ENCODE data around the gene BATF2. TPM values are rescaled to one million over a fixed set of nuclear protein-coding genes. Genes with fewer than 3 reads are reported as not detected.
"Not testable (repeated sequence)": the region's sequence is repeated elsewhere in the genome, so short reads cannot be mapped to it uniquely, and the experiment has no call there.

Gene BATF2
- total RNA-seq, 2 experiments from 2014 or later: not detected

DNA sequence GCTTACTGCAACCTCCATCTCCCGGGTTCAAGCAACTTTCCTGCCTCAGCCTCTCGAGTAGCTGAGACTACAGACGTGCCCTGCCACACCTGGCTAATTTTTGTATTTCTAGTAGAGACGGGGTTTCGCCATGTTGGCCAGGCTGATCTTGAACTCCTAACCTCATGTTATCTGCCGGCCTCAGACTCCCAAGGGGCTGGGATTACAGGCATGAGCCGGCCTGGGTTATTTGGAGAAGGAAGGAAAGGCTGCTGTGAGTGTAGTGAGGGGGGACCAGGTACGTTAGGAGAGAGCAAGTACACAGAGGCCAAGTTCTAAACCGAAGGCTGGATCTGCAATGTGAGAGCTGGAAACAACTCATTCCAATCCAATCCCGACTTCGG, 453 bp downstream of the BATF2 start:
- H3K27me3 Mint-ChIP-seq: peaks cover 6% of the 10 kb centered on the region
- H3K36me3 Mint-ChIP-seq (ENCODE audit: low read depth): no peaks in the 10 kb centered on the region
- ATAC-seq (no peak), DNase-seq (no peak)
- H3K9me3 Mint-ChIP-seq: no peaks in the 10 kb centered on the region
- H3K4me3 Mint-ChIP-seq: no peak overlapping the region
- intact Hi-C loops (cut with micrococcal nuclease): no loop called here
- TF ChIP-seq, protein P1, sequence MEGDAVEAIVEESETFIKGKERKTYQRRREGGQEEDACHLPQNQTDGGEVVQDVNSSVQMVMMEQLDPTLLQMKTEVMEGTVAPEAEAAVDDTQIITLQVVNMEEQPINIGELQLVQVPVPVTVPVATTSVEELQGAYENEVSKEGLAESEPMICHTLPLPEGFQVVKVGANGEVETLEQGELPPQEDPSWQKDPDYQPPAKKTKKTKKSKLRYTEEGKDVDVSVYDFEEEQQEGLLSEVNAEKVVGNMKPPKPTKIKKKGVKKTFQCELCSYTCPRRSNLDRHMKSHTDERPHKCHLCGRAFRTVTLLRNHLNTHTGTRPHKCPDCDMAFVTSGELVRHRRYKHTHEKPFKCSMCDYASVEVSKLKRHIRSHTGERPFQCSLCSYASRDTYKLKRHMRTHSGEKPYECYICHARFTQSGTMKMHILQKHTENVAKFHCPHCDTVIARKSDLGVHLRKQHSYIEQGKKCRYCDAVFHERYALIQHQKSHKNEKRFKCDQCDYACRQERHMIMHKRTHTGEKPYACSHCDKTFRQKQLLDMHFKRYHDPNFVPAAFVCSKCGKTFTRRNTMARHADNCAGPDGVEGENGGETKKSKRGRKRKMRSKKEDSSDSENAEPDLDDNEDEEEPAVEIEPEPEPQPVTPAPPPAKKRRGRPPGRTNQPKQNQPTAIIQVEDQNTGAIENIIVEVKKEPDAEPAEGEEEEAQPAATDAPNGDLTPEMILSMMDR (IDR thresholded peaks at IDR 0.05): no peak
- CTCF ChIA-PET: interaction anchor here (0.8 to 1.5 kb wide), 3 partner anchors 18 to 149 kb away, joined by 3 to 4 read pairs (median 3); partner anchors contain the start of gene ARL2
- H3K4me1 Mint-ChIP-seq (ENCODE audit: low read depth): peaks cover 15% of the 10 kb centered on the region
- POLR2A ChIA-PET: no interaction called here
- H3K27ac Mint-ChIP-seq: no peak overlapping the region

DNA sequence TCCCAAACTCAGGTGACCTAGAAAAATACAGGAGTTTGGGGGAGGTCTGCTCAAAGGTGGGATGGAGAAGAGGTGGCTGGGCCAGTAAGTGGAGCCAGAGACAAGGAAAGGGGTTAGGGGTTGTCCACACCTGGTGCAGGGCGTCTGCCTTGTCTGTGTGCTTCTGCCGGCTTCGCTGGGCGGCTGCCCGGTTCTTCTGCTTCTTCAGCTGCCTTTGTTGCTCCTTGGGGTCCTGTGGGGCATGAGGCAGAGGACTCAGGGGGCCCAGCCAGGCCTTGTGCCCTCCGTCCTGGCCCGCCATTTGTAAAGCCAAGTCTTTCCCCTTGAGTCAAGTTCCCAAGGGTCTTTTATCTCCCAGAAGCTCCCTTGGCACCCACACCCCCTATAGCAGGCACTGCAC, 2.5 kb downstream of the BATF2 start:
- no peak for ATAC-seq
- H3K4me1 Mint-ChIP-seq (ENCODE audit: low read depth): peaks cover 20% of the 10 kb centered on the region
- no peaks in the 10 kb centered on the region for H3K36me3 Mint-ChIP-seq (ENCODE audit: low read depth)
- ChIA-PET CTCF (interaction anchor here (2.1 kb wide), 1 partner anchor 20 kb away, joined by 6 read pairs; the partner anchor contains the start of gene ARL2), POLR2A (no interaction called here)
- H3K27me3 Mint-ChIP-seq: peaks cover 7% of the 10 kb centered on the region
- no peak for DNase-seq
- TF ChIP-seq, protein P1 (IDR thresholded peaks at IDR 0.05): no peak
- no peak overlapping the region for H3K27ac Mint-ChIP-seq
- intact Hi-C loops (cut with micrococcal nuclease): no loop called here
- no peaks in the 10 kb centered on the region for H3K9me3 Mint-ChIP-seq
- H3K4me3 Mint-ChIP-seq: no peak overlapping the region

DNA sequence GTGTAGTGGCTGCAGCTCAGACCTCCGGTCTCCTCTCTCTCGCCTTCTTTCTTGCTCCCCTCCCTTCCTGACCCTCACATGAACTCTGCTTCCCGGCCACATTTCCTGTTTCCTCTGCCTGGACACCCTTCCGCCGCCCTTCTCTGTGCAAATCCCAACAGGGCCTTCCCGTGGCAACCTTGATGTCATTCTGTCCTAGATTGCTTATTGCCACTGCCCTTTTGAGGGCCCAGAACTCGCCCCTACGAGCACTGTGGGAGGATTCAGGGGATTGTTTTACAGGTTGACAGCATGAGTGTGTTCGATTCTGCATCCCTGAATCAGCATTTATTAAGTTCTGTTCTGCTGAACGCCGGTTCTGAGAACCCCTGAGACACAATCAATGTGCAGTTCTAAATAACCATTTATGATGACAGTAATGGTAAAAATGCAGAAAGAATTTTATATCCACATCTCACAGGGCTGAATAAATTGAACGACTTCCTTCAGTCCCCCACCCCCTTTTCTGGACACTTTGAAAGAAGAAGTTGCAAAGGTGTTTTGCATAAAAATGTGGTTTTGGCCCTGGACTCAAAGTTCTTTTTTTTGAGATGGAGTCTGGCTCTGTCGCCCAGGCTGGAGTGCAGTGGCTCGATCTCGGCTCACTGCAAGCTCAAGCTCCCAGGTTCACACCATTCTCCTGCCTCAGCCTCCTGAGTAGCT, 6.4 kb downstream of the BATF2 start:
- ChIA-PET CTCF (no interaction called here), POLR2A (no interaction called here)
- DNase-seq: no peak
- no peak for ATAC-seq
- Mint-ChIP-seq H3K9me3 (no peaks in the 10 kb centered on the region), H3K27me3 (peaks cover 8% of the 10 kb centered on the region), H3K4me3 (no peak overlapping the region), H3K27ac (no peak overlapping the region), H3K36me3 (ENCODE audit: low read depth) (no peaks in the 10 kb centered on the region), H3K4me1 (ENCODE audit: low read depth) (peaks cover 6% of the 10 kb centered on the region)
- TF ChIP-seq, protein P1 (IDR thresholded peaks at IDR 0.05): no peak
- intact Hi-C loops (cut with micrococcal nuclease): no loop called here

DNA sequence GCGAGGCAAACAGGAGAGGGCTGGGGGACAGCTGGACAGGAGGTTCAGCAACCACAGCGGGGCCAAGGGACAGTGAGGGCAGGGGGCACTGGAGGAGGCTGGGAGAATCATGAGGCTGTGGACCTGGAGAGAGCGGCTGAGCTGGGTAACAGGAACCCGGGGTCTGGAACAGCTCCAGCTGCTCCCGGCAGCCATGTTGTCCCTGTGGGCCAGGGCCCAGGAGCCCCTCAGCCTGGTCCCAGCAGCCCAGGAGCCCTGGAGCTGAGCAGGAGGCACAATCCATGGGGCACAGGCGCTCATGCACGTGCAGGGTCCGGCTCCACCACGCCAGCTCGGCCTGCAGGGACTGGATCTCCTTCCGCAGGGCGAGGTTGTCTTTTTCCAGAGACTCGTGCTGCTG, 7.4 kb downstream of the BATF2 start:
- no peak for ATAC-seq
- Mint-ChIP-seq H3K4me1 (ENCODE audit: low read depth) (peaks cover 6% of the 10 kb centered on the region), H3K36me3 (ENCODE audit: low read depth) (no peaks in the 10 kb centered on the region), H3K9me3 (no peaks in the 10 kb centered on the region), H3K27ac (no peak overlapping the region), H3K27me3 (peaks cover 5% of the 10 kb centered on the region), H3K4me3 (no peak overlapping the region)
- CTCF ChIA-PET: no interaction called here
- POLR2A ChIA-PET: interaction anchor here (0.8 kb wide), 1 partner anchor 17 kb away, joined by 3 read pairs; no protein-coding TSS in a partner anchor
- no peak for DNase-seq
- TF ChIP-seq, protein P1 (IDR thresholded peaks at IDR 0.05): no peak
- intact Hi-C loops (cut with micrococcal nuclease): no loop called here

DNA sequence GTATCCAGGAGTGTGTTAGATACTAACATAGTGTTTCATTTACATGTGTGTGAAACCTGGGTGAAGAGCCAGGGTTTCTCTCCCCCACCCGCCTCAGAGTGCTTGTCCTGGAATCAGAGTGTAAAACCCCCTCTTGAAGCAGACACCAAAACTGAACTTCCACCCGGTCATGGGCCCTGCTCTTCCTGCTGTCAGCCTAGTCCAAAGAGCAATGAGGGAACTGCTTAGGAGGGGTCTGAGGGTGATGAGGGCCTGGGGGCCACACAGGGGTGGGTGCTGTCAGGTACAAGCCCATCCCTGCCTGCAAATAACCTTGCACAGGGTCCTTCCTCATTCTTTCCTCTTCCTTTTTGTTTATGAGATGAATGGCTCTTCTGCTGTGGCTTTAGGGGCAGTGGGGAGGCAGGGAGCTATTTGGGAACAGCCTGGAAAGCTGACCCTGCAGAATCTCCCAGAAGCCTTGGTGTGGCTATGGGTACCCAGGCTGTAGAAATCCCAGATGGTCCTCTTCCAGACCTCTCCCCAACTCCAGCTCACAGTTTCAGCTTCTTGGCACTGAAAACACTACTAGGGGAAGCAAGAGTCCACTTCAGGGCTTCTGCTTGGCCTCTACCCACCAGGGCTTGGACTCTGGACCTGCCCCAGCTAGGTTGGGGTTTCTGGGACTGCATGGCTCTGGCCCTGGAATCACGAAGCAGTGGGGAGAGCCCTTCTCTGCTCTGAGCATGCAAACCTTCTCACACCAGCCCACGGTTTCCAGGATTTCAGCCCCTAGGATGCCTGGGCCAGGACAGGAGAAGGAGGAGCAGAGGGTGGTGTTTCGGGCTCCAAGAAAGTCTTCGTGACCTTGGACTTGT, 8.5 kb downstream of the BATF2 start:
- intact Hi-C loops (cut with micrococcal nuclease): no loop called here
- DNase-seq (no peak), ATAC-seq (no peak)
- TF ChIP-seq, protein P1 (IDR thresholded peaks at IDR 0.05): no peak
- Mint-ChIP-seq H3K4me1 (ENCODE audit: low read depth) (peaks cover 6% of the 10 kb centered on the region), H3K27ac (no peak overlapping the region), H3K4me3 (no peak overlapping the region), H3K27me3 (peaks cover 4% of the 10 kb centered on the region), H3K36me3 (ENCODE audit: low read depth) (no peaks in the 10 kb centered on the region), H3K9me3 (no peaks in the 10 kb centered on the region)
- ChIA-PET POLR2A (no interaction called here), CTCF (no interaction called here)

DNA sequence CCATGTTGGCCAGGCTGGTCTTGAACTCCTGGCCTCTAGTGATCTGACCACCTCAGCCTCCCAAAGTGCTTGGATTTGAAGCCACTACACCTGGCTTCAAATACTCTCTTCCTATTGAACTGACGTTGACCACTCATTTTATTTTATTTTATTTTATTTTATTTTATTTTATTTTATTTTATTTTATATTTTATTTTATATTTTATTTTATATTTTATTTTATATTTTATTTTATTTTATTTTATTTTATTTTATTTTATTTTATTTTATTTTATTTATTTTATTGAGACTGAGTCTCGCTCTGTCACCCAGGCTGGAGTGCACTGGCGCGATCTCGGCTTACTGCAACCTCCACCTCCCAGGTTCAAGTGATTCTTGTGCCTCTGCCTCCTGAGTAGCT, 13.4 kb downstream of the BATF2 start:
- H3K9me3 Mint-ChIP-seq; intact Hi-C loops (cut with micrococcal nuclease); CTCF ChIA-PET; H3K36me3 Mint-ChIP-seq (ENCODE audit: low read depth); H3K27ac Mint-ChIP-seq; DNase-seq; ATAC-seq; H3K4me1 Mint-ChIP-seq (ENCODE audit: low read depth); H3K4me3 Mint-ChIP-seq; H3K27me3 Mint-ChIP-seq; POLR2A ChIA-PET: not testable (repeated sequence)
